ENCODE measurements around the gene USP32. TPM values are rescaled to one million over a fixed set of nuclear protein-coding genes. Genes with fewer than 3 reads are reported as not detected.
"Not testable (repeated sequence)": the region's sequence is repeated elsewhere in the genome, so short reads cannot be mapped to it uniquely, and the experiment has no call there.

USP32 gene
- total and polyA plus RNA-seq, 2 of the 8 experiments (the other 6 are each of a cell fraction or from before 2014, with no cell fraction given) = 29.6 to 112 TPM

DNA sequence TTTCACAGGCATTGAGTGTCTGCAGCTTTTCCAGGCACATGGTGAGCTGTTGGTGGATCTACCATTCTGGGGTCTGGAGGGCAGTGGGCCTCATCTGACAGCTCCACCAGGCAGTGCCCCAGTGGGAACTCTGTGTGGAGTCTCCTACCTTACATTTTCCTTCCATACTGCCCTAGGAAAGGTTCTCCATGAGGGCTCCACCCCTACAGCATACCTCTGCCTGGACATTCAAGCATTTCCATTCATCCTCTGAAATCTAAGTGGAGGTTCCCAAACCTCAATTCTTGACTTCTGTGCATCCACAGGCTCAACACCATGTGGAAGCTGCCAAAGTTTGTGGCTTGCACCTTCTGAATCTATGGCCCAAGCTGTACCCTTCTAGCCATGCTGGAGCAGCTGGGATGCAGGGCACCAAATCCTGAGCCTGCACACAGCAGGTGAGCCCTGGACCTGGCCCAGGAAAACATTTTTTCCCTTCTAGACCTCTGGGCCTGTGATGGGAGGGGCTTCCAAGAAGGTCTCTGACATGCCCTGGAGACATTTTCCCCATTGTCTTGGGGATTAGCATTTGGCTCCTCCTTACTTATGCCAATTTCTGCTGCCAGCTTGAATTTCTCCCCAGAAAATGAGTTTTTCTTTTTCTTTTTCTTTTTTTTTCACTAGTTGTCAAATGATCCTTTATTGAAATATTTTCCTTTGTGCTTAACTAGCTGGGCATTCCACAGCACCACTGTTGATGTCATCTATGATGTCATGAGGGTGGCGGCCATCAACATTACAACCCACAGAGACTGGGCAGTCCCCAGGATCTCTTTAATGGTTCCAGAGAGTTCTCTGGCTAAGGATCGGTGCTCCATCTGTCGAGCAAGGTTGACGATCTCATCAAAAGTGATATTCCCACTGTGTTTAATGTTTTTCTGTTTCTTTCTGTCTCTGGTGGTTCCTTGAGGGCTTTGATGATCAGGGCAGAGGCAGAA, 41.4 kb upstream of the USP32 start:
- H3K14ac ChIP-seq (ENCODE audit: insufficient read length); H3K4me1 ChIP-seq (replicated peaks in 1 of 4; ENCODE audit: control insufficient read depth in 3 of 4, insufficient read depth in 4 of 4, low read length in 3 of 4); H3K27ac ChIP-seq (ENCODE audit: low read depth, low read length); H2AFZ ChIP-seq (ENCODE audit: low read length); H3K18ac ChIP-seq (ENCODE audit: extremely low read depth, low read length); H4K91ac ChIP-seq (replicated peaks; ENCODE audit: insufficient read length, low read length); H3K79me2 ChIP-seq (ENCODE audit: control insufficient read depth in 1 of 2, insufficient read depth in 2 of 2, low read length in 2 of 2); H3K9me3 ChIP-seq (ENCODE audit: insufficient read depth in 2 of 2, low read depth in 1 of 2, low read length in 1 of 2); H2AK5ac ChIP-seq (ENCODE audit: low read depth, low read length); H3K56ac ChIP-seq (replicated peaks; ENCODE audit: insufficient read length, low read depth, low read length); H3K36me3 ChIP-seq (ENCODE audit: control insufficient read depth in 2 of 4, insufficient read depth in 4 of 4, low read length in 3 of 4); H4K5ac ChIP-seq (ENCODE audit: insufficient read length, low read depth, low read length); POLR2A ChIA-PET (ENCODE audit: partially characterized antibody); H3K4me3 ChIP-seq (ENCODE audit: extremely low read depth in 1 of 4, insufficient read depth in 2 of 4, low read depth in 3 of 4, low read length in 4 of 4); H2BK20ac ChIP-seq (ENCODE audit: low read length); H3K79me1 ChIP-seq (ENCODE audit: low read depth, low read length); H3K4ac ChIP-seq (replicated peaks; ENCODE audit: insufficient read length, low read depth, low read length); H2BK12ac ChIP-seq (ENCODE audit: low read depth, low read length); H3K4me2 ChIP-seq (ENCODE audit: insufficient read depth in 1 of 2, low read depth in 2 of 2, low read length in 2 of 2); H3K23me2 ChIP-seq (ENCODE audit: low read depth, low read length); H2BK5ac ChIP-seq (ENCODE audit: low read depth, low read length); H2BK120ac ChIP-seq (replicated peaks; ENCODE audit: low read depth, low read length); H3K27me3 ChIP-seq (replicated peaks in 1 of 4; ENCODE audit: control insufficient read depth in 3 of 4, extremely low read depth in 1 of 4, insufficient read depth in 3 of 4, low read length in 3 of 4); H3K9ac ChIP-seq (replicated peaks in 1 of 4; ENCODE audit: extremely low read depth in 1 of 4, low read depth in 3 of 4, low read length in 3 of 4); H4K8ac ChIP-seq (ENCODE audit: extremely low read depth, insufficient read depth, low read length); H3K23ac ChIP-seq (ENCODE audit: insufficient read length); H2BK15ac ChIP-seq (ENCODE audit: low read length); FAIRE-seq; H4K20me1 ChIP-seq (replicated peaks in 1 of 2; ENCODE audit: control insufficient read depth in 1 of 2, insufficient read depth in 2 of 2, low read length in 2 of 2): not testable (repeated sequence)
- 96% methylated on average over 4 of the region's 4 CpGs; no CpG with 5 or more reads in 1 of the 2 experiments for WGBS, 2 experiments (ENCODE audit: extremely low coverage in 1 of 2, insufficient coverage in 1 of 2, insufficient read length in 1 of 2, insufficient replicate concordance in 2 of 2, low coverage in 1 of 2, low lambda C conversion rate in 2 of 2, missing lambda C conversion rate in 1 of 2)
- peak in 1 of 2 experiments; percentile 24 for DNase-seq (ENCODE audit: low read depth in 1 of 2, low spot score in 2 of 2)
- CTCF ChIA-PET (ENCODE audit: partially characterized antibody) = interaction anchor here (0.6 to 1.3 kb wide), 6 partner anchors 10 to 345 kb away, joined by 3 to 5 read pairs (median 3); no protein-coding TSS in a partner anchor
